Lung microvascular endothelial cell (primary cell): Measurements from ENCODE around the gene CEP192. TPM values are rescaled to one million over a fixed set of nuclear protein-coding genes. Genes with fewer than 3 reads are reported as not detected.
A peak's percentile ranks its signal among the peaks of the same experiment; 100 is the strongest.

Experiments
- DNase-seq, 2 donors: peaks; one replicate each; pipeline versions ENCODE4 v3.0.0 to v3.0.0-alpha.2; 2010; ENCODE audit warnings: low read depth in 2 of 2
- total RNA-seq: library from RNA; depleted of rRNA; stranded (reverse); fragments of >200 nt; gene quantifications from 2 replicates; pipeline ENCODE4 v1.2.1, GENCODE V29; 2014

CEP192 gene
- total RNA-seq, 1 donor from 2014 or later, result 24.4 TPM

DNA sequence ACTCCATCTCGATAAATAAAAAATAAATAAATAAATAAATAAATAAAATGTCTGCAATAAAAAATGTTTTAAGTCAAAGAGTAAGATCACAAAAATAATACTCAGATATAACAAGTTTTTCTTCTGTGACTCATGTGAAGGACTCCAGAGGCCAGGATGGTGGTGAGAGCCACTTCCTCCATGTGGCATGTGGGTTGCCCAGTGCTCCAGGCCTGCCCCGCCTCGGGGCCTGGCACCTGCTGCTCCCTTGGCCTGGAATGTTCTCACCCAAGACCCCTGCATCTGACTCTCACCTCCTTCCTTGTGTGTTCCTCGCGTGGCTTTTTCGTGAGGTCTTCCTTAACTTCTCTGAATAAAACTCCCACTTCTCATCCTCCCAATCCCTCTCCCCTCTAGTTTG is 150.0 kb downstream of the CEP192 start:
- no peak for DNase-seq

GRCh38 chr18:13145636-13146190 is 154.6 kb downstream of the CEP192 start:
- DNase-seq, result no peak

DNA sequence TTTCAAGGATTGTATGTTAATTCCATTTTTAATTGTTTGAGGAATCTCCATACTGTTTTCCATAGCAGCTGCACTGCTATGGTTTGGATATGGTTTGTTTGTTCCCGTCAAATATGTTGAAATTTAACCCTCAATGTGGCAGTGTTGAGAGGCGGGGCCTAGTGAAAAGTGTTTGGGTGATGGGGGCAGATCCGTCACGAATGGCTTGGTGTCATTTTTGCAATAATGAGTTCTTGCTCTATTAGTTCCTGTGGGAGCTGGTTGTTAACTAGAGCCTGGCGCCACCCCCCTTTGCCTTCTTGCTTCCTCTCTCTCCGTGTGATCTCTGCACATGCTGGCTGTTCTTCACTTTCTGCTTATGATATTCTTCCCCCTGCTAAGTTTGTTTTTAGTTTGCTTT is 156.0 kb downstream of the CEP192 start:
- DNase-seq, result no peak

- DNase-seq, result no peak
These were observed 160.5 kb downstream of the CEP192 start for GRCh38 chr18:13151656-13152055.

DNA sequence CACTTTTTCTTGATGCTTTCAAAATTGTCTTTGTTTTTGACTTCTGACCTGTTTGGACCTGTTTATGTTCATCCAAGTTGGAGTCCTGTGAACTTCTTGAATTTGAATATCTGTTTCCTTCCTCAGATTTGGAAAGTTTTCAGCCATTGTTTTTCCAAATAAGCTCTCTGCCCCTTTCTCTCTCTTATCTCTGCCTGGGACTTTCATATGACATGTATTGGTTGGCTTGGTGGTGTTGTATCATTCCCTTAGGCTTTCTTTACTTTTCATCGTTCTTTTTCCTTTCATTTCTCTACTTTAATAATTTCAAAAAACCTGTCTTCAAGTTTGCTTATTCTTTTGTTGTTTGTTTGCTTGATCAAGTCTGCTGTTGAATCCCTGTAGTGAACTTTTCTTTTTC is 167.3 kb downstream of the CEP192 start:
- no peak for DNase-seq

DNA sequence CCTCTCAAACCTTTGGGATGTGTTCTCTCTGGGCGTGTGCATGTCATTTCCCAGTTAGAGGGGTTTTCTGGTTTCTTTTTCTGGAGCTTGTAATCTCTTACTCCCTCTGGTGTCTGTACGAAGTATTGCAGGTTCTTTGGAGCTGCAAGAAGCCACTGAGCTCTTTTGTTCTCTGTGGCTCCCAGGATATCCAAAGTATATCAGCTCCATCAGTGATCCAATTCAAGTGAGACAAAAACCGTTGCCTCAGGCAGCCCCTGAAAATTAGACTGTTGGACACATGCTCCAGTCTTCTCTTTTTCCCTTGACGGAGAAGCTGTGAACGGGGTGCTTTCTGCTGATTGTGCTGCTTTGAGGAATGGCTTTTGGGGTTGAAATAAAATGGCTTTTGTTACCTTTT is 168.4 kb downstream of the CEP192 start:
- DNase-seq, result peak; percentile 74 to 80

DNA sequence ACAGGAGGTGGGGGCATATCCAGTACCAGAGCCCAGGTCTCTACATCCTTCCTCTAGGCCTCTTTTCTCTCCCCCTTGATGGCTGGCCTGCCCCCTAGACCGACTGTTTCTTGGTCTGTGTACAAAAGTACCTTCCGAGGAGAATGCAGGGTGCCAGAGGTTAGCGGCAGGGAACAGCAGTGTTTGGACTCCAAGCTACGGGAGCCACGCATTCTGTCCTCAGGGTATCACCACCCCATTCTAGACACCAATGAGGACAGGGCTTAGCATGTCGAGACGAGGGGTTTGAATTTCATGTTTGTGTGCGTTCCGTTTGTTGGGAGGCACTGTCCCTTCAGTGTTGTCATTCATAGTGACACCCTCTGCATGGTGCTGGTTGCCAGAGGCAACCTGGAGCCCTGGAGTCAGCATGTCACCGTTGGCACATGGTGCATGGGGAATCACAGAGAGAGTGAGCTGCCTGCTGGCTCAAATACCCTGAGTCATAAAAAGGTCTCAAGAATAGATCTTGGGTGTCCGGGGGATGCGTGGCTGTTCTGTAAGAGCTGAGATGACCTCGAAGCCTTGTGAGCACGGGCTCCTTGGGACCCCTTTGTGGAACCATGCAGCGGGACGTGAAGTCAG is 170.2 kb downstream of the CEP192 start:
- DNase-seq, result no peak

- no peak for DNase-seq
These were observed 172.2 kb downstream of the CEP192 start for GRCh38 chr18:13163167-13163927.

DNA sequence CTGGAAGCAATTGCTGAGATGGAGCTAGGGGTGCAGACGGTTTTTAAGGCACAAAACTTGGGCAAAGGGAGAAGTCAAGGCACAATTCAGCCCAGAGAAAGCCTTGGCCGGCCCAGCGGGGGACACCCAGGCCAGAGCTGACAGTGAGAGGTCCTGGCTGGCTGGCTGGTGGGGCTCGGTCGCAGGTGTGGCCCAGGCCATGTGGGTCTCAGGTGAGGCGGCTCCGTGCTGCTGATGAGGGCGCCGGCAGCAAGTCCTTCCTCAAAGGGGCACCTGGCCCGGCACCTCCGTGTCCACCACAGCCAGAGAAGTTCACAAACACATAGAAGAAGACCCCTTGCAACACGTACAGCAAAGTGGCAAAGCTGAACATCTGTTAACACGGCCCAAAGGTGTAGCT is 173.2 kb downstream of the CEP192 start:
- no peak for DNase-seq

- no peak for DNase-seq
These were observed 174.7 kb downstream of the CEP192 start for GRCh38 chr18:13165636-13166423.

DNA sequence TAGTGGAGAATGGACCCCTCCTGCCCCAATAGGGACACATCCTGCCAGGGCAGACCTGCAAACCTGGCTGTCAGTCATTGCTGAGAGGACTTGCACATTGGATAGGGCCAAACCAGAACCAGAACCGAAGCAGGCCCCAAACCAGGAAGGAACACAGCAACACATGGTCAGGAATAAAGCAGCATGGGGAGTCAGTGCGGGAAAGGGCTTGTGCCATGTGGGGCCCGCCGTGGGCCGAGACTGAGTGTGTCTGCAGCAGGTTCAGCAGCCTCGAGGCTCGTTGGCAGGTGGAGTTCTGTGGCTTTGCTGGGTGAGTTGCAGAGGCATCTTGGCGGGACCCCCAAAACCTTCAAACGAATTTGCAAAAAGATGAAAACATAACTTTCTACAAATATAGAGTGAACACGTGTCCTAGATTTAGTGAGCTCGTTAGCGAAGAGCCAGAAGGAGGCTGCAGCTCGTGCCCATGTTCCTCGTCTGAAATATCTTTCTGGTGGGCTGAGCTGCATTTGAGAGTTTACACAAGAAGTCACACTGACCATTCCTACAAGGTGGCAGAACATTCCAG is 182.5 kb downstream of the CEP192 start:
- no peak for DNase-seq

Other genes starting within 250 kb of the CEP192 start
- gene PTPN2, start 107.1 kb upstream of the CEP192 start, total RNA-seq, result 12.7 and 14.4 TPM in 2 replicates
- 26.2 and 47.6 TPM in 2 replicates for gene SEH1L, start 43.4 kb upstream of the CEP192 start, total RNA-seq
- gene LDLRAD4, start 227.4 kb downstream of the CEP192 start, total RNA-seq, result 6.3 and 22.2 TPM in 2 replicates